HL-60 (cell line): ENCODE measurements around the gene PIM2.
"Not testable (repeated sequence)": the region's sequence is repeated elsewhere in the genome, so short reads cannot be mapped to it uniquely, and the experiment has no call there.

Experiments
- DNase-seq, 2 experiments: peaks; one replicate each; pipeline ENCODE4 v3.0.0-alpha.2; 2010 to 2020; ENCODE audit warnings: low read depth in 1 of 2, low spot score in 1 of 2
- H3K27ac ChIP-seq: fragments of 250-450 bp; sonication (Bioruptor Pico); replicated peaks from 2 replicates; pipeline ENCODE4 v1.5.1; 2020; ENCODE audit warnings: mild to moderate bottlenecking, moderate library complexity
- H3K27me3 ChIP-seq: fragments of 250-450 bp; sonication (Bioruptor Pico); 2 replicates; pipeline ENCODE4 v1.5.1; 2021; ENCODE audit warnings: mild to moderate bottlenecking, moderate library complexity; ENCODE audit not compliant: insufficient read depth, poor library complexity, severe bottlenecking
- H3K4me3 ChIP-seq: replicated peaks from 2 replicates; pipeline ENCODE4 v1.5.1; 2011; ENCODE audit warnings: mild to moderate bottlenecking, control low read depth, low read length; ENCODE audit not compliant: insufficient read depth
- GABPA ChIP-seq: IDR thresholded peaks from 2 replicates; pipeline ENCODE4 v1.6.1; 2012; ENCODE audit warnings: low read depth
- POLR2AphosphoS5 ChIP-seq: IDR thresholded peaks from 2 replicates; pipeline ENCODE4 v1.6.1; 2012; ENCODE audit warnings: low read depth
- SPI1 ChIP-seq: IDR thresholded peaks from 2 replicates; pipeline ENCODE4 v1.6.1; 2012; ENCODE audit warnings: low read depth, mild to moderate bottlenecking, borderline replicate concordance
- TF ChIP-seq, protein P1 (sequence below): IDR thresholded peaks from 2 replicates; pipeline ENCODE4 v1.6.1; 2012; ENCODE audit warnings: low read depth; ENCODE audit not compliant: insufficient replicate concordance
- TF ChIP-seq, protein P2 (sequence below): IDR thresholded peaks from one replicate; pipeline ENCODE4 v1.5.1; 2011; ENCODE audit warnings: low read length, control low read depth, inconsistent platforms; ENCODE audit not compliant: insufficient read depth

The PIM2 gene

DNA sequence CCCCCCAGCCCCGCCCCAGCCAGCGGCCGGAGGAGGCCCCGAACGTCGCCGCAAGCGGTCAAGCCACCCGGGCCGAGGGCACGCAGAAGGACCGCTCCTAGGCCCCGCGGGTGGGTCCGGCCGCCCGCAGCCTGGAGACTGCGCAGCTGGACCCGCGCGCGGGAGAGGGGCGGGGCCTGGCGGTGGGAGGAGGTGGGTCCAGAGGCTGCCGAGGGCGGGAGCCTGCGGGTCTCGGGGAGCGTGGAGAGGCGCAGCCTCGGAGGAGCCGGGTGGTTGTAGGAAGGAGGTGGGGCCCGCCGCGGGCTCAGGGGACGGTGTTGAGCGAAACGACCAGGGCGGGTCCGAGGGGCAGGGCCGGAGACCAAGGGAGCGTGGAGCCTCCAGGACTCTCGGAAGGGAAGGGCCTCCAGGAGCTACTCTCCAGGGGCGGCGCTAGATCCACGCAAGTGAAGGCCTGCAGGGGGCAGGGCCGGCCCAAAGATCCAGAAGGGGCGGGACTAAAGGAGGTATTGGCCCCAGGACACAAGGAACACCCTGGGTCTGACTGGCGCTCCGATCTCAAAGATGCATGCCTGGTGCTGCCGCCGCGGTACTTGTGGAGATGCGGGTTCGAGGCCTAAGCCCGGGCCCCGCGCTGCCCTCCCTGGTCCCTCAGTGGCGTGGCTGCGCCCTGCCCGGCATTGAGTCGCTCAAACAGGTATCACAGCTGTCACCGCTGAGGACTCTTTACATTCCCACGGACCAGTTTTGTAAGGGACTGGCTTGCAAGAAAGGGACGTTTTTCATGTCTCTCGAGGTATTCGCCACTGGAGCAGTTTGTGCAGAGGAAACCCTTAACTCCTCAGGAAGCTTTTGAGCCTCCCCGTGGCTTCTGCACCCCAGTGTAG lies 27.2 kb downstream of the PIM2 start:
- TF ChIP-seq SPI1 (no peak), GABPA (no peak), POLR2AphosphoS5 (no peak)
- TF ChIP-seq, protein P1, sequence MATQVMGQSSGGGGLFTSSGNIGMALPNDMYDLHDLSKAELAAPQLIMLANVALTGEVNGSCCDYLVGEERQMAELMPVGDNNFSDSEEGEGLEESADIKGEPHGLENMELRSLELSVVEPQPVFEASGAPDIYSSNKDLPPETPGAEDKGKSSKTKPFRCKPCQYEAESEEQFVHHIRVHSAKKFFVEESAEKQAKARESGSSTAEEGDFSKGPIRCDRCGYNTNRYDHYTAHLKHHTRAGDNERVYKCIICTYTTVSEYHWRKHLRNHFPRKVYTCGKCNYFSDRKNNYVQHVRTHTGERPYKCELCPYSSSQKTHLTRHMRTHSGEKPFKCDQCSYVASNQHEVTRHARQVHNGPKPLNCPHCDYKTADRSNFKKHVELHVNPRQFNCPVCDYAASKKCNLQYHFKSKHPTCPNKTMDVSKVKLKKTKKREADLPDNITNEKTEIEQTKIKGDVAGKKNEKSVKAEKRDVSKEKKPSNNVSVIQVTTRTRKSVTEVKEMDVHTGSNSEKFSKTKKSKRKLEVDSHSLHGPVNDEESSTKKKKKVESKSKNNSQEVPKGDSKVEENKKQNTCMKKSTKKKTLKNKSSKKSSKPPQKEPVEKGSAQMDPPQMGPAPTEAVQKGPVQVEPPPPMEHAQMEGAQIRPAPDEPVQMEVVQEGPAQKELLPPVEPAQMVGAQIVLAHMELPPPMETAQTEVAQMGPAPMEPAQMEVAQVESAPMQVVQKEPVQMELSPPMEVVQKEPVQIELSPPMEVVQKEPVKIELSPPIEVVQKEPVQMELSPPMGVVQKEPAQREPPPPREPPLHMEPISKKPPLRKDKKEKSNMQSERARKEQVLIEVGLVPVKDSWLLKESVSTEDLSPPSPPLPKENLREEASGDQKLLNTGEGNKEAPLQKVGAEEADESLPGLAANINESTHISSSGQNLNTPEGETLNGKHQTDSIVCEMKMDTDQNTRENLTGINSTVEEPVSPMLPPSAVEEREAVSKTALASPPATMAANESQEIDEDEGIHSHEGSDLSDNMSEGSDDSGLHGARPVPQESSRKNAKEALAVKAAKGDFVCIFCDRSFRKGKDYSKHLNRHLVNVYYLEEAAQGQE: no peak
- TF ChIP-seq, protein P2, sequence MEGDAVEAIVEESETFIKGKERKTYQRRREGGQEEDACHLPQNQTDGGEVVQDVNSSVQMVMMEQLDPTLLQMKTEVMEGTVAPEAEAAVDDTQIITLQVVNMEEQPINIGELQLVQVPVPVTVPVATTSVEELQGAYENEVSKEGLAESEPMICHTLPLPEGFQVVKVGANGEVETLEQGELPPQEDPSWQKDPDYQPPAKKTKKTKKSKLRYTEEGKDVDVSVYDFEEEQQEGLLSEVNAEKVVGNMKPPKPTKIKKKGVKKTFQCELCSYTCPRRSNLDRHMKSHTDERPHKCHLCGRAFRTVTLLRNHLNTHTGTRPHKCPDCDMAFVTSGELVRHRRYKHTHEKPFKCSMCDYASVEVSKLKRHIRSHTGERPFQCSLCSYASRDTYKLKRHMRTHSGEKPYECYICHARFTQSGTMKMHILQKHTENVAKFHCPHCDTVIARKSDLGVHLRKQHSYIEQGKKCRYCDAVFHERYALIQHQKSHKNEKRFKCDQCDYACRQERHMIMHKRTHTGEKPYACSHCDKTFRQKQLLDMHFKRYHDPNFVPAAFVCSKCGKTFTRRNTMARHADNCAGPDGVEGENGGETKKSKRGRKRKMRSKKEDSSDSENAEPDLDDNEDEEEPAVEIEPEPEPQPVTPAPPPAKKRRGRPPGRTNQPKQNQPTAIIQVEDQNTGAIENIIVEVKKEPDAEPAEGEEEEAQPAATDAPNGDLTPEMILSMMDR: no peak
- Histone ChIP-seq H3K27ac (no peak overlapping the region), H3K4me3 (peak overlapping the region; percentile 53), H3K27me3 (no peaks in the 10 kb centered on the region)
- peak; percentile 67 to 79 for DNase-seq

DNA sequence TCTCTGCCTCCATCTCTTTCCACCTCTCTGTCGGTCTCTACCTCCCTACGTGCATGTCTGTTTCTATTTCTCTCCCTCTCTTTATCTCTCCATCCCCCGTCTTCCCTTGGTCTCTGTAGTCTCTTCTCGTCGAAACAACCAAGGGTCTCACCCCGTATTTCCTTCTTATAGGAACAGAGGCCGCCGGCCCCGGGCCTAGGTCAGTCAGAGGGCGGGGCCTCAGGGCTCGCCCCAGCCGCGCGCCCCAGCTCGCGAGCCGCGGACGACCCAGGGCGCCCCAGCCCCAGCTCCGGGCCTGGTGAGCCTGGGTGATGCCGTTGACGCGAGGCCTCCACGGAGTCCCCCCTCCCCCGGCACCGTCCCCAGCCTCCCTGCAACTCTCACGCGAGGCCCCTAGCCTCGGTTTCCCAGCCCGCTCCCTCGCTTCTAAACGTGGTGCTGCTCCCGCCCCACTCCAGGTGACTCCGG lies 27.9 kb downstream of the PIM2 start:
- DNase-seq: no peak
- Histone ChIP-seq H3K27ac (no peak overlapping the region), H3K27me3 (no peaks in the 10 kb centered on the region), H3K4me3 (peak overlapping the region; percentile 53)
- TF ChIP-seq, protein P2: no peak
- TF ChIP-seq SPI1 (no peak), GABPA (no peak), POLR2AphosphoS5 (no peak)

DNA sequence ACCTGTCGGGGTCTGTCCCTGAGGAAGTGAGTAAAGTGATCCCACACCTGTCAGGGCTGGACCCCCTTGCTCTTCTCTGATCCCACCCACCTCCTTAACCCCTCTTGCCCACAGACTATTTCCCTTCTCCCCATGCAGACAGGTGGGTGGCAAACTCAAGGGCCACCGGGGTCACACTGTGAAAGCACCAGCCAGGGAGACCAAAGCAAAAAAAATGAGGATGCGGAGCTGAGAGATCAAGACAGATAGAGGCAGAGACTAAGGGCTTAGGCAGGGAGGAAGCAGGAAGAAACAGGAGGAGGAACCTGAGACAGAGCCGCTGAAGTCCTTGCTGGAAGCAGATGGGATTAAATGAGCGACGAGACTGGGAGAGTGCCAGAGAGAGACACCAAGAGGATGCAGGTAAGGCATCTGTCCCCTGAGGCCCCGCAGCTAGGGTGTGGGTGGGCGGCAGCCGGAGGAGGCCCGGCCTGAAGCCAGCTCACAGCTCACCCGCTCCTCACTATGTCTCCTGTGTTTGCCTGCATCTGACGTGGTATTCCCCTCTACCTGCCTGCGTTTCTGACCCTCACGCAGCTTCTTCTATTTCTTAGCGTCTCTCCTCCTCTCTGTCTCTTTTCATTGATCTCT lies 28.4 kb downstream of the PIM2 start:
- no peak for DNase-seq
- Histone ChIP-seq H3K27ac (no peak overlapping the region), H3K27me3 (no peaks in the 10 kb centered on the region), H3K4me3 (peak overlapping the region; percentile 53)
- TF ChIP-seq, protein P1: no peak
- TF ChIP-seq POLR2AphosphoS5: no peak

DNA sequence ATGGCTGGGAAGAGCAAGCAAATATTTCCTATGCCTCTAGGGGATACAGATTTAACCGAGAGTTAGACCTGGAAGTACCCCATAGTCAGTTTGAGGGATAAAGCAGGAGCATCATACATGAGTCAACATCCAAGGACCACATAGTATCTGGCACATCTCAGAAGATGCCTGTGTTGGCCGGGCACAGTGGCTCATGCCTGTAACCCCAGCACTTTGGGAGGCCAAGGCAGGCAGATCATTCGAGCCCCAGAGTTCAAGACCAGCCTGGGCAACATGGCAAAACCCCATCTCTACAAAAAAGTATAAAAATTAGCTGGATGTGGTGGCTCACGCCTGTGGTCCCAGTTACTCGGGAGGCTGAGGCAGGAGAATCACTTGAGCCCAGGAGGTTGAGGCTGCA lies 32.2 kb downstream of the PIM2 start:
- H3K27me3 ChIP-seq, H3K4me3 ChIP-seq, DNase-seq, H3K27ac ChIP-seq: not testable (repeated sequence)
